Measurements from ENCODE around the gene RDM1.

GRCh38 chr17:35915153-35915964, 15.2 kb downstream of the RDM1 start:
- TF ChIP-seq CTCF (IDR thresholded peaks at IDR 0.05 in 8 of 11, conservative IDR thresholded peaks at IDR 0.05 in 3 of 11) (no peak), POLR2A (IDR thresholded peaks at IDR 0.05) (no peak), POLR2AphosphoS5 (IDR thresholded peaks at IDR 0.05) (no peak)
